Mesenteric fat pad (tissue), 1 donor: ENCODE data around the gene TAS1R1. TPM values are rescaled to one million over a fixed set of nuclear protein-coding genes. Genes with fewer than 3 reads are reported as not detected.
A peak's percentile ranks its signal among the peaks of the same experiment; 100 is the strongest.
"Not testable (repeated sequence)": the region's sequence is repeated elsewhere in the genome, so short reads cannot be mapped to it uniquely, and the experiment has no call there.

ENCODE experiments used
- DNase-seq: peaks from one replicate; pipeline ENCODE4 v3.0.0-alpha.2; 2020; ENCODE audit warnings: low spot score
- total RNA-seq: library from RNA; stranded (reverse); fragmentation: NEBNext Ultra II Directional; extraction: Animal tissue kit (Norgen Biotek cat#: 25700); gene quantifications from one replicate; pipeline ENCODE4 v1.2.1, GENCODE V29; 2021
- donor health status: DM: yes; HTN: yes; CAD: no.

The TAS1R1 gene
- total RNA-seq, 1 donor from 2014 or later = not detected

DNA sequence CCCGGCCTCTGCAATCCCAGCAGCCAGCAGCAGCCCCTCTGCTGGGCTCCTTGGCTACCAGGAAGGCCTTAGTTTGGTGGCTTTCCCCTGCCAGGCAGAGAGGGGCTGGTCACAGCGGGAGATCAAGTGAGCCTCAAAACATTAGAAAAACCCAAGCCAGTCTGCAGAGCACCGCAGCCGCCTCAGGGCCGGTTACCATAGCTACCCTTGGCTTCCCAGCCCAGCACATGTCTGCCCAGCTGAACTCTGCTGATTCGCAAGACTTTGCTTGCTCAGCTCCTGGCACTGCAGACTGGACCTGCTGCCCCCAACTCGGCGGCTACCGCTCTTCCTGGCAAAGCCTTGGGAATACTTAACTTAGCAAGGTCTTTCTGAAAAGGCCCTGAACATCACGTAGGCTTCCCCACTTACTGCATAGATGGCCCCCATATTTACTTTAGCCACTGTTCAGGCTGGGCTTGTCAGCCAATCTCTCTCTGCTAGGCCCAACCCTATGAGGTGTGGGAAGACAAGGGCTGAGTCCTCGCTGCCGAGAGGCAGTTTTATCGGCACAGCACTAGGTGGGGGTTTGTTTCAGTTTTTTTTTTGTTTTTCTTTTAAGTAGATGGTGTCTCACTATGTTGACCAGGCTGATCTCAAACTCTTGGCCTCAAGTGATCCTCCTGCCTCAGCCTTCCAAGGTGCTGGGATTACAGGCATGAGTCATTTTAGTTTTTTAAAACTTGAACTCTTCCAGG lies 35.0 kb upstream of the TAS1R1 start:
- DNase-seq = no peak

DNA sequence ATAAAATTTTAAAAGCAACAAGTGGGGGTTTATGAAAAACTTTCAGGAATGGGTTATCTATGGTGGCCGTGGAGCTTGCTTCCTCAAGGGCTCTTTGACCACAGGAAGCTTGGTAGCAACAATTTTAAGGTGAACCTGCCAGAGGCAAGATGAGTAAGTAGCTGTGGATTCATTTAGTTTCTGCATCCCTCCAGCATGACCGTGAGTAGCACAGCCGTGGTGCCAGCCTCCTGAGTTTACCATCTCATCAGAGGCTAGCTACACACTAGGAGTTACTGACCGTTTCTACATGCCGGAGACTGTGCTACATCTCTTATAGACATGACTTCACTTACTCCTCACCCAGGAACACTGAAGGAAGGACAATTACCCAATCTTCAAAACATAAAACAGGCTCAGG lies 33.6 kb upstream of the TAS1R1 start:
- no peak for DNase-seq

DNA sequence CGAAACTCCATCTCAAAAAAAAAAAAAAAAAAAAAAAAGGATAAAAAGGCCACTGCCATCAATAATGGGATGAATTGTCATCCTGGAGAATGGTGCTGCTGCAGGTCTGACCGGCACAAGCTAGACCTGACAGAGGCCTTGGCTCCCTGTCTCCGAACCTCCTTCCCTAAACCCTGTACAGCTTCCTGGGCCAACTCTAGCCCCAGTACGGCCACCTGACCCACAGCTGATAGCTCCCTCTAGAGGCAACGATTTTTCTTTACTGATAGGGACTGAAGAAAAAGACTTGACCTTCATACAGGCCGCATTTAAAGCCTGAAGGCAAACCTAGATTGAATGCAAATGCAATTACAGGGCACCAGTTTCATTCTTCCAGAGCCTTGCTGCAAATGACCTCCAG lies 31.5 kb upstream of the TAS1R1 start:
- DNase-seq = no peak

DNA sequence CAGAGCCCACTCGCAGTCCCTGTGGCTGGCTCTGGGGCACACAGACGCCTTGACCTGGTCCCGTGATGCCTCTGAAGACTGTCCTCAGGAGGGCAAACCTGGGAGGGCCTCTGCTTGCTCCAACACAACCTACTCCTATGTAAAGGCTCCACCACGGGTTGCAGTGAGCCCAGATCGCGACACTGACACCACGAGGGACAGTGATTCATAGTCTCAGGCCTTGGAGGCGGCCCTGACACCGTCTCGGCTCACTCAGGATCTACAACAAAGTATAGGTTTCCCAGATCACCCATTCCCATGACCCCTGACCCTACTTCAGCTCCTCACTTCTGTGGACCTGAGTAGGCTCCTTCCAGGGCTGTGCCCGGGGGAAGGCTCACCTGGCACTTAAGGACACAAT lies 28.8 kb upstream of the TAS1R1 start:
- no peak for DNase-seq

DNA sequence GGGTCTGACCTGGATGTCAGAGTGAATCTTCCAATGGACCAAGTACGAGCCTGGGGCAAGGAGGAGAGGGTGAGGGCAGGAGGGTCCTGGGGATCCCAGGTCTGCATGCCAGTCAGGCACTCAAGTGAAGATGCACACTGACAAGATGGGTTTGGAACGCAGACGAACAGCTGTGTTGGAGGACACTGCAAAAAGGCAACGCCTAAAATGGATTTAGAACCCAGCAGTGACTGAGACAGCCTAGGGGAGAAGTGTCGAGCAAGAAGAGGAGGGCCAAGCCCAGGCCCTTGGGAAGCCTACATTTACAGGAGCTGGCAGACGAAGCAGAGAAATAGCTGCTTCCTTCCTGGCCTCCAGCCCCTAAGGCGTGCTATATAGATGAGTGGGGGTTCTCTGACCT lies 26.6 kb upstream of the TAS1R1 start:
- DNase-seq = no peak

DNA sequence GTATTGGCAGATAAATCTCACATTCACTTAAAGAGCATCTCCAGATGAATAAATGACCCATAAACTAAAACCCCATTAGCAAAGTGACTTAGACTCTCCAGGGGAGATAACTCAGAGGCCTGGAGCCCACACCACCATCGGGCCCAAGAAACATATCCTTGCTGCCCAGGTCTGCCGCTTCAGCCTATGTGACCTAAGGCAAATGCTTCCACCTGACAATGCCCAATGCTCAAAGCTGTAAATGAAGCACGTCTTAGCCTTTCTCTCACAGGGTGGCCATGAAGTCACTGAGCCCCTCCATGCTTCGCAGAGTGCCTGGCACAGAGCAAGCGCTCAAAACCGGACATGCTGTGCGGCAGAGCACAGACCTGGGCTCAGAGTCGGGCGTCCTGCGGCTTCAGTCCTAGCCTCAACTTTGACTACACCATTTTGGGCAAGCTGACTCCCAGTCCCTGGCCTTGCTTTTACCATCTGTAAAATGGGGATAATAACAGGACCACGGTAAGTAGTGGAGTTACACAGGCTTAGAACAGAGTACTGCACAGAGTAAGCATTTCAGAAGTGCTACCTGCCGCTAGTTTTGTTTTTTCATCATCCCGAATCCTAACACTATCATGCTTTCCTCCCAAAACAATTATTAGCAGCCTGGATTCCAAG lies 24.5 kb upstream of the TAS1R1 start:
- no peak for DNase-seq

DNA sequence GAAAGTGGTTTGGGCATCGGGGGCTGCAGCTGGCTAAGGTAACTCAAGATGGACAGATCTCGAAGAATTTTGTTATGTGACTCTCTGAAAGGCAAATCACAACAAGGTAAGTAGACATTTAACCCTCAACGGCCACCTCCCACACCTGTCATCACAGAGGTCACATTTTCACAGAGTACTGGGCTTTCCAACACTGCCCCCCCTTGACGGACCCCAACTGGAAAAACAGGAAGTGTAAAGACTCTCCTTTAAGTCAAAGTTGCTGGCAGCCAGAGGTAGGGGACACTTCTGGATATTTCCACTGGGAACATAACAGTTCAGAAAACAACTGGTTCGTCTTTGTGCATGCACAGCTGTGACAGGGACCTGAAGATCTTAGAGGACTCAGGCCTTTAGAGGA lies 23.1 kb upstream of the TAS1R1 start:
- DNase-seq = no peak

DNA sequence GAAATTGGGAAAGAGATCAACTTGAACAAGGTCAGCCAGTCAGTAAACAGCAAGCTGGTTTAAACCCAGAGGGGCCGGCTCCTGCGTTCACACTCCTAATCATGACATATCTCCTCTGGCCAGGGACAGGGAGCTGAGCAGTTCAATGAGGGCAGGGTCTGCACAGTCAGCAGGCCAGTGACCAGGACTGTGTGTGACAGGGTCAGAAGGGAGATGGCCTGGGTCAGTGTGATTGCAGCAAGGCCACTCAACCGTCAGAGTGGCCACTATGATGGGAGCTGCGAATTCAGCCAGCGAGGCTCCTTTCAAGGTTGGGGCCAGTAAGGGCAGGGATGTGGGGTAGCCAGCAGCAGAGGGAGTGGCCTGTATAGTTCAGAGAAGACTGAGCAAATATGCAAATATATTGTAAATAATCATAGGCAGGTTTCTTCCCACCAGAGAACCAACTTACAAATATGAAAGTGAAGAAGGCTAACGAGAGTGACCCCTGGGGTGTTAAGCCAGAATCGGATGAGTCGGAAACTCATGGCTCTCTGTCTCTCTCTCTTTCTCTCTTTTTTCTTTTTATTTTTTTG lies 20.8 kb upstream of the TAS1R1 start:
- DNase-seq = no peak

DNA sequence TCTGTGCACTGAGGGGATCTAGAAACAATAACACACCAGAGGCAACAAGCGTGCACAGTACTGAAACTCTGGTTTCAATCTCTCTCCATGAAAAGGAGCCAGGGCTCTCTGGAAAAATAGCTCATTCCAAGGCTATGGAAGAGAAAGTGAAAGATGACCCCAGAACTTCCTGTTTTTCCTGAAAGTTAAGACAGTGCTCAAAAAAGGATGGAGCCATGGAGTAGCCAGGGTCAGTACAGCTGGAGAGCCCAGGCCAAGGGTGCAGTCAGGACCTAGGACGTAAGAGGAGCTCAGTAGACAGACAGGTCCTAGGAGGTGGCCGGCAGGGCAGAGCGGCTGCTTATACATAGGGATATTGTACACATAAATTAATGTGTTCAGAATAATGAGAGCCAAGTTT lies 19.9 kb upstream of the TAS1R1 start:
- no peak for DNase-seq

DNA sequence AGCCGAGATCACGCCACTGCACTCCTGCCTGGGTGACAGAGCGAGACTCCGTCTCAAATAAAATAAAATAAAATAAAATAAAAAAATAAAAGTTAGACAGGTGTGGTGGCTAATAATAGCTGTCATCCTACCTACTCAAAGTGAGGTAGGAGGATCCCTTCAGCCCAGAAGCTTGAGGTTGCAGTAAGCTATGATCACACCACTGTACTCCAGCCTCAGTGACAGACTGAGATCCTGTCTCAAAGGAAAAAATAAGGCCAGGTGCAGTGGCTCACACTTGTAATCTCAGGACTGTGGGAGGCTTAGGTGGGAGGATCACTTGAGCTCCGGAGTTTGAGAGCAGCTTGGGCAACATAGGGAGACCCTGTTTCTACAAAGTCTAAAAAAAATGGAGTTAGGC lies 18.8 kb upstream of the TAS1R1 start:
- DNase-seq = no peak

DNA sequence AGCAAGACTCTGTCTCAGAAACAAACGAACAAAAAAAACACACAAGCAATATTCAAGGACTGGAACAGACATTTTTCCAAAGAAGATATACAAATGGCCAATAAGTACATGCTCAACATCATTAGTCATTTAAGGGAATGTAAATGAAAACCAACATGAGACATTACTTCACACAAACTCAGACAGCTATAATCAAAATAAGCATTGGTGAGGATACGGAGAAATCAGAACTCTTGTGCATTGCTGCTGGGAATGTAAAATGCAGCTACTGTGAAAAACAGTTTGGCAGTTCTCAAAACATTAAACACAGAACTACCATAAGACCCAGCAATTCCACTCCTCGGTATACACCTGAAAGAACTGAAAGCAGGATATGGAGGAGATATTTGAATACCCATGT lies 16.2 kb upstream of the TAS1R1 start:
- DNase-seq = no peak

DNA sequence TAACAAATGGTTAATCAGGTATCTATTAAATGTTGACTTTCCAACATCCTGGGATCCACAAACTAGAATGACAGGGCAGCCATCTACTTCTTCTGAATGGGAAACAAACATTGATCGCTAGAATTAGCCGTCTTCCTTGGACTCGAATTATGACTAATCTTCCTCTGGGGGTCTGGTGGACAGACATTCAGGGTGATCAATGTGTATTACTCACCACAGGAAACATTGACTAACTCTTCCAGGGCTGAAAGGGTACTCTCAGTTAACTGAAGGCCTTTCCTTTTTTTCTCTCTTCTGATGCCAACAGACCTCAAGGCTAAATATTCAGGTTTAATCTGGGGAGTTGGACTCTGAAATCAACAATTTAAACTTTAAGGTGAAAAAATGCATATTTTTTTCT lies 10.3 kb upstream of the TAS1R1 start:
- DNase-seq = no peak

DNA sequence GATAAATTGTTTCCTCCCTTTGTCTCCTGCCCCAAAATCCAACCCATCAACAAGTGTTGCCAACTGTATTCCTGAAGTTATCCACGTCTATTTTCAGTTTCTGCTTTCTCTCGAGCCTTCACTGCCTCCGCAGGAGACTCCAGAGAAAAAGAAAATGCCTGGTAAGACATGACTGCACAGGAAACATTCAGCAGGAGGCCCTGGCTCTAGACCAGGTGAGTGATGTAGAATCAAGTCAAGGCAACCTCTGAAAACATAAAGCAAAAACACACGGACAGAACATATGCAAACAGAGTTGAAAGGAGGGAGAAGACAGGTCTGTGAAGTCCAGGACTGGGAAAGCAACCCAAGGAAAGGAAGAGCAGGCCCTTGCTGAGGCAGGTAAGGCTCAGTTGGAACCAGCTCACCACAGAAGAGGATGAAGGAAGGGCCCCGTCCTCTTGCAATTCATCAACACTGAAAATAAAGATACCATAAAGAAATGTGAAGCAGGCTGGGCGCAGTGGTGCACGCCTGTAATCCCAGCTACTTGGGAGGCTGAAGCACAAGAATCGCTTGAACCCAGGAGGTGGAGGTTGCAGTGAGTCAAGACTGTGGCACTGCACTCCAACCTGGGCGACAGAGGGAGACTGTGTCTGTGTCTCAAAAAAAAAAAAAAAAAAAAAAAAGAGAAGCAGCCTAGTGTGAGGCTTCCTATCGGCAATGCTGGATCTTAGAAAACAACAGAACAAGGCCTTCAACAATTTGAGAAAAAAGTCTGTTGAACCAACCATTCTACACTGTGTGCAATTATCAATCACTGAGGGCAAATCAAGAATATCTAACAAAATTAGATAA lies 9.6 kb upstream of the TAS1R1 start:
- DNase-seq = no peak

DNA sequence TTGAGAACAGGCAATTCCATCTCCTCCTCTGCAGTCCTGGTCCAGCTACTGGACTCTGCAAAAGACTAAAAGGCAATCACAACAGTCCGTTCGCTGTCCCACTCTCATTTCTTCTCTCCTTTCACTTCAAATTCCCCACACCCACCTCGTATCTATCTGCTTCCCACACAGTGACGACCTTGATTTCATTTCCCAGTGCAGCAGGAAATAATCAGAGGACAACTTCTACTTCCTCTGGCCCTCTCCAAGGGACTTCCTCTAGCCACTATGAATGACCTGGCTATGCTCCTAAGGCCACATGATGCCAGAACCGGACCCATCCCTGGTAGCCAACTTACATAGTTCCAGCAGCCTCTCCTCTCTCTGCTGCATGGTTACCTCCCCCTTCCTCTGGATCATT lies 8.8 kb upstream of the TAS1R1 start:
- no peak for DNase-seq

DNA sequence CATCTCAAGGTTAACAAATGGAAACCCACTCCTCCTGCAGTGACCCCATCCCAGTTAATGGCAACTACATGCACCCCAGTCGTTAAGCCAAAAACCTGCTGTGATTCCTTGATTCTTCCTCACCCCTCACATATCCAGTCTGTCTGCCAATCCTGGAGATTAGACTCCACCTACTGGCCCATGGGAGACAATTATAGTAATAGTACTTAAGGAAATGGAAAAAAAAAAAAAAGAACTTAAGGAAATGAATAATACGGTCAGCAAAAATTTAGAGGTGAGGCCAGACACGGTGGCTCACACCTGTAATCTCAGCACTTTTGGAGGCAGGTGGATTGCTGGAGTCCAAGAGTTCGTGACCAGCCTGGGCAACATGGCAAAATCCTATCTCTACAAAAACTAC lies 7.8 kb upstream of the TAS1R1 start:
- DNase-seq = no peak

DNA sequence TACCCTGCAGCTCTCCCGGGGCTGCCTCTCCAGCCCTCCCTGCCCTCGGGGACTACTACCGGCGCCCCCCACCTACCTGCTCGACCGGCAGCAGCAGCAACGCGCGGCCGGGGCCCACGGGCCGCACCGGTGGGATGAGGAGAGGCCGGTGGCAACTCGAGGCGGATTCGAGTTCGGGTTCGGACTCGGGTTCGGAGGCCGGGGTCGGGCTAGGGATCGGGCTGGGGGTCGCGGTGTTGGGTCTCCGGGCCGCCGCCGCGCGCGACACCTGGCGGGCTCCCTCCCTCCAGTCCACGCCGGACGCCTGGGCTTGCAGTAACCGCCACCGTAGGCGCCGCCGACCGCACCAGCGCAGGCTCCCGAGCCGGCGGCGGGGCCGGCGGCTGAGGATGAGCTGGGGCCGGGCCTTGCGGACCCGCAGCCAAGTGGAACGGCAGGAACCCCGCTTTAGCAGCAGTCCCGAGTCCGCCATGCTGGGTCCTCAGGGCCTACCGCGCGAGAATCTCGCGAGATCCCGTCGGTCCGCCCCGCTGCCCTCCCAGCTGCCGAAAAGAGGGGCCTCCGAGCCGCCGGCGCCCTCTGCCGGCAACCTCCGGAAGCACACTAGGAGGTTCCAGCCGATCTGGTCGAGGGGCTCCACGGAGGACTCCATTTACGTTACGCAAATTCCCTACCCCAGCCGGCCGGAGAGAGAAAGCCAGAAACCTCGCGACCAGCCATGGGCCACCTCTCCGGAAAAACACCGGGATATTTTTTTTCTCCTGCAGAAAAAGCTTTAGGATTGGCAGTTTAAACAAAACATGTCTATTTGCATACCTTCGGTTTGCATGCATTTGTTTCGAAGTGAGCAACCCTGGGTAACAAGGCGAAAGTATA lies 838 bp upstream of the TAS1R1 start, which contains the start of gene NOL9:
Gene NOL9, minus strand, starts transcription at position 483 of the 876 bp plus-strand sequence. Its CDS starts 11 bp downstream, at position 472.
- DNase-seq = peak; percentile 98

DNA sequence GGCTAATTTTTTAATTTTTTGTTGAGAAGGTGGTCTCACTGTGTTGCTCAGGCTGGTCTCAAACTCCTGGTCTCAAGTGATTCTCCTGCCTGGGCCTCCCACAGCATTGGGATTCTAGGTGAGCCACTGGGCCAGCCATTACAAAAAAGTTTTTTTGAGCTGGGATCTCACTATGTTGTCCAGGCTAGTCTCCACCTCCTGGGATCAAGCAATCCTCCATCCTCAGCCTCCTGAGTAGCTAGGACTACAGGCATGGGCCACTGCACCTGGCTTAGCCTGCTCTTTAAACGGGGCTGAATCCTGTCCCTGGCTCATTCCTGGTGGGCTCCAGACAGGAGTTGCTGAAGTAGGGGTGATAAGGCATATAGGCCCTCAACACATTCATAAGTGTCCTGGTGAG lies 2.5 kb downstream of the TAS1R1 start:
- no peak for DNase-seq

DNA sequence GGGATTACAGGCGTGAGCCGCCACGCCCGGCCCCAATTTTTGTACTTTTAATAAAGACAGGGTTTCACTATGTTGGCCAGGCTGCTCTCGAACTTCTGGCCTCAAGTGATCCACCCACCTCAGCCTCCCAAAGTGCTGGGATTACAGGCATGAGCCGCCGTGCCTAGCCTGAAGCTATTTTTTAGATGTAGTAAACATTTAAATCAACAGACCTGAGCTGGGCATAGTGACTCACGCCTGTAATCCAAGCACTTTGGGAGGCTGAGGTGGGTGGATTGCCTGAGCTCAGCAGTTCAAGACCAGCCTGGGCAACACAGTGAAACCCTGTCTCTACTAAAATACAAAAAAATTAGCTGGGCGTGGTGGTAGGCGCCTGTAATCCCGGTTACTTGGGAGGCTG lies 4.1 kb downstream of the TAS1R1 start:
- DNase-seq = not testable (repeated sequence)

DNA sequence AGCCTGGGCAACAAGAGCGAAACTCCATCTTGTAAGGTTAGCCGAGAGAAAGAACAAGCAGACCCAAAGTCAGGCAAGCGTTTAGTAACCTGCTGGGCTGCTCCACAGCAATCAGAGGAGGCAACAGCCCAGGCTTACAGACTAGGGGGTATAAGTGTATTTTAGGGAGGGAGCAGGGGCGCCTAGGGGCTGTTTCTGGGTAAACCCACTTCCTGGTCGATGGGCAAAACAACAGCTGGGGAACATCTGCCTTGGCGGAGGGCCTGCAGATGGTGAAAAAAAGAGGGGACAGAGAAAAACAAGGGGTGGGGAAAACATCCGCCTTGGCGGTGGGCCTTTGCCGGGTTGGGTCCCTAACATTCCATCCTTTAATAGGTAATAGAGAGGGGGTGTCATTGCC lies 5.2 kb downstream of the TAS1R1 start:
- no peak for DNase-seq

DNA sequence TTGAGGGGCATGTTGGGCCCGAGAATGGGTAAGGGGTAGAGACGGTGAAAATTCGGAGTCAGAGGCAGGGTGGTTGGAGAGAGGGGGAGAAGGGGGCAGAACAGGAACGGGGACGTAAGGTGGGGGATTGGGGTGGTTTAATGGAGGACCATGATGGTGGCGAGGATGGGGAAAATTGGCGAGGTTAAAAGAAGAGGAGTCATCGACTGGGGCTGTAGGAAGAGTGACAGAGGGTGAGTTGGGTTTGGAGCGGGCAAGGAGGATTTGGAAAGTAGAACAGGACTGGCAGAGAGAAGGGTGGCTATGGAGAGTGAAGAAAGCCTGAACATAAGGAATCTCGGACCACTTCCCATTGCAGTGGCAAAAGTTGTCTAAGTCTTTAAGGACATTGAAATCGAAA lies 13.9 kb downstream of the TAS1R1 start:
- DNase-seq = no peak

DNA sequence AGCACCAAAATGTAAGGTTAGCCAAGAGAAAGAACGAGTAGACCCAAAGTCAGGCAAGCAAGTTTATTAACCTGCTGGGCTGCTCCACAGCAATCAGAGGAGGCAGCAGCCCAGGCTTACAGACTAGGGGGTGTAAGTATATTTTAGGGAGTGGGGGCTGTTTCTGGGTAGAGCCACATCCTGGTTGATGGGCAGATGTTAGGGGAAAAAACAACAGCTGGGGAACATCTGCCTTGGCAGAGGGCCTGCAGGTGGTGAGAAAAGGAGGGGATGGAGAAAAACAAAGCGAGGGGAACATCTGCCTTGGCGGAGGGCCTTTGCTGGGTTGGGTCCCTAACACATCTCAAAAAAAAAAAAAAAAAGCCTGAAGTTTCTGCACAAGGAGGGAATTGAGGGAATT lies 15.0 kb downstream of the TAS1R1 start:
- no peak for DNase-seq
